Stimulated activated naive CD8-positive, alpha-beta T cell treated with anti-CD3 and anti-CD28 coated beads, Interleukin-15, Interleukin-2, amounts not matched to agents 100 ng/mL and 50 ng/mL, for 24 hours (primary cell): ENCODE results near the gene TLR8.

ENCODE experiments used
- H3K27ac Mint-ChIP-seq: one replicate; pipeline ENCODE4 v1.8.0; 2021; ENCODE audit warnings: mild to moderate bottlenecking, mixed read lengths
- H3K27me3 Mint-ChIP-seq: one replicate; pipeline ENCODE4 v1.8.0; 2021; ENCODE audit warnings: mixed read lengths
- H3K36me3 Mint-ChIP-seq: one replicate; pipeline ENCODE4 v1.8.0; 2021; ENCODE audit warnings: low read depth, mixed read lengths
- H3K4me1 Mint-ChIP-seq: one replicate; pipeline ENCODE4 v1.8.0; 2021; ENCODE audit warnings: low read depth, mixed read lengths
- H3K4me3 Mint-ChIP-seq: one replicate; pipeline ENCODE4 v1.8.0; 2021; ENCODE audit warnings: mild to moderate bottlenecking, mixed read lengths
- H3K9me3 Mint-ChIP-seq: one replicate; pipeline ENCODE4 v1.8.0; 2021; ENCODE audit warnings: mixed read lengths

Gene TLR8

DNA sequence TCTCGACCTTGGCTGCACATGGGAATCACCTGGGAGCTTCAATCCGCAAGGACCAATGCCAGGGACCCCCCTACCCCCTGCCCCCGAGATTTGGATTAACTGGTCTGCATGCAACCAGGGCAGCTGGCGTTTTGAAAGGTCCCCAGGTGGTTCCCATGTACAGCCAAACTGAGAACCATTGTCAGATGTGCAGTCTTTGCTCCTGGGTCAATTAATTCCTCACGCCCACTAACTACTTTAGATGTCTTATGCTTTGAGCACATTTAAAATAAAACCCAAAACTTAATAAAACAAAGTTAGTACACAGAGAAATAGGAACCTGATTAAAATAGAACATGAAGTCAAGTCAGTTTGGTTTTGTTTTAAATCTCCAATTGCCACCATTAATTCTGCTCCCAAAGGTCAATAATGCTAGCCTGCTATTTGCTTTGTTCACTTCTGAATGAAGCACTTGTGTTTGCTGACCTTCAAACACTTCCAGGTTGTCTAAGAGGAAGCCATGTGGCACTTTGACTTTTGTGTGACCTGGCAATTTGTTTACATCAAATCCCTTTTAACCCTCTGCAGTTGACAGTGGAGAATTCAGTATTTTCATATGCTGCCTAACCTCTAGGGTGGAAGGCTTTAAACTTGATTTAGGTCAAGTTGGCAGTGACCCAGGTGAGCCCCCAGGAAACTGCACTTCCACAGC, 41.3 kb downstream of the TLR8 start:
- no peaks in the 10 kb centered on the region for H3K36me3 Mint-ChIP-seq
- H3K9me3 Mint-ChIP-seq, result no peaks in the 10 kb centered on the region
- peaks cover 64% of the 10 kb centered on the region for H3K4me1 Mint-ChIP-seq
- peak overlapping the region; percentile 66 for H3K4me3 Mint-ChIP-seq
- H3K27ac Mint-ChIP-seq, result peak overlapping the region; percentile 96
- H3K27me3 Mint-ChIP-seq, result no peaks in the 10 kb centered on the region

DNA sequence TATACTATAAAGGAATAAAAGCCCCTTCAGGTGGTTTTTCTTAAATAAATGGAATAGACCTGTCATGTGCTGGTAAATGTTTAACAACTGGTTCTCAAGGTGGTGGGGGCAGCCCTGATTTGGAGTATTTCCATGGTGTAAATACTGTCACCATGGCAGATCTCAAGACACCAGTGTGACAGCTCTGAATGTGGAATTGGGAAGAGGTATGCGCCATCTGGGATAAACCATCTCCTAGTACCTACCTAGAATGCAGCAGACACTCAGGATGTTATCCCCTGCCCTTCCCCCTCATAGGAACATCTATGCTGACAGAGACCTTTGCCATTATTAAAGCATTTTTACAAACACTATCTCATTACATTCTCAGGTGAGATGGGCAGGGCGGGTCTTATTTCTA, 42.1 kb downstream of the TLR8 start:
- Mint-ChIP-seq H3K4me3 (peak overlapping the region; percentile 84), H3K27ac (peak overlapping the region; percentile 96), H3K4me1 (peaks cover 72% of the 10 kb centered on the region), H3K9me3 (no peaks in the 10 kb centered on the region), H3K27me3 (no peaks in the 10 kb centered on the region), H3K36me3 (no peaks in the 10 kb centered on the region)

DNA sequence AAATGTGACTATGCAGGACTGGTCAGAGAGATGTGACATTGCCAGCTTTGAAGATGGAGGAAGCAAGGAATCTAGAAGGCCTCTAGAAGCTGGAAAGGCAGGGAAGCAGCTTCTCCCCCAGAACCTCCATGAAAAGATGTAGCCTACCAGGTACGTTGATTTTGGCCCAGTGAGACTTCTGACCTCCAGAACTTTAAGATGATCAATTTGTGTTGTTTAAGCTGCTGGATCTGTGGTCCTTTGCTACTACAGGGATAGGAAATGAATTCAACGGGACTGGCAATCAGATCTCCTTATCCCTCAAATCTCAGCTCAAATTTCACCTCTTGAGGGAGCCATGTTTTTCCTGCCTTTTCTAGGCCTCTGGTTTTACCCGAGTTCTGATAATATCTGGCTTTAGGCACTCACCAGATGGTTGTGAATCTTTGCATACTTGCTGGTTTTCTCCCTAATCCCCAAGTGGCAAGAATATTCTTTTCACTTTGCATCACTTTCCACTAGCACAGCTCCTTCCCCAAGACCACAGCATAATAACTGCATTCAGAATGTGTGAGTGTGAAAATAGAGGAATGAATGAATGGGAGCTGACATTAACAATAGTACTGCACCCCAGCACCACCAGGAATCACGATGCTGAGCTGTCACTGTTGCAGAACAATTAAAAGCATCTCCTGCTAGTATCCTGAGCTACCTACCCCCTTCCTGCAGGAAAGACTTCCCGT, 42.9 kb downstream of the TLR8 start:
- Mint-ChIP-seq H3K27ac (peak overlapping the region; percentile 96), H3K36me3 (no peaks in the 10 kb centered on the region), H3K4me1 (peaks cover 81% of the 10 kb centered on the region), H3K27me3 (no peaks in the 10 kb centered on the region), H3K4me3 (peak overlapping the region; percentile 84), H3K9me3 (no peaks in the 10 kb centered on the region)

DNA sequence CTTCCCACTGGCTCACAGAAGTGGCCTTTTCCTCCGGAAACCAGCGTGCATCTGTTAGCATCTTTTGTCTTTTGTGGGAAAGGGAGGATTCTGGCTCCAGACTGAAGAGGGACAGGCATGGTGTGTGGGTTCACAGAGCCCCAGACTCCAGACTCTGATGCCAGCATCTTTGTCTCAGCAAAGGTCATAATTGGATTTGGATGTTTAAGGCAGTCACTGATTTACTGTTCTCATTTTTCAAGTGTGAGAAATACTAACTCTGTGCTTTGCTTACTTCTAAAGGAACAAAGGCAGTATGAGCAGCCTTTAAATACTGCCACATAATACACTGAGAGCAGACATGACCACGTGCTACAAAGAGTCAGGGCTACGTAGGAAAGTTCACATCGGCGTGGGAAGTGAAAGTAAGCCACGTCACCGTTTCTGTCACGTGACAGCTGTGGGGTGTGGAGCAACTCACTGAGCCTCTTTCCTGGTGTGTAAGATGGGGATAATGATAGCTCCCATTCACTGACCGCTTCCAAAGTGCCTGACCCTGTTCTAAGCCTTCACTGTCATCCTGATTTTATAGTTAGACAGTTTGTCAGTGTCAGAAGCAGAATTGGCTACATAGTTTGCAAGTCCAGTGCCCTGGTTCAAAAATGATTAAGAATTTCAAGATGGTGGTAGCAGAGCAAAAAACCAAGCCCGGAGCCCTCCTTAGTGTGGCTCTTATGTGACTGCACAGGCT, 43.7 kb downstream of the TLR8 start:
- no peaks in the 10 kb centered on the region for H3K36me3 Mint-ChIP-seq
- peaks cover 88% of the 10 kb centered on the region for H3K4me1 Mint-ChIP-seq
- peak overlapping the region; percentile 96 for H3K27ac Mint-ChIP-seq

DNA sequence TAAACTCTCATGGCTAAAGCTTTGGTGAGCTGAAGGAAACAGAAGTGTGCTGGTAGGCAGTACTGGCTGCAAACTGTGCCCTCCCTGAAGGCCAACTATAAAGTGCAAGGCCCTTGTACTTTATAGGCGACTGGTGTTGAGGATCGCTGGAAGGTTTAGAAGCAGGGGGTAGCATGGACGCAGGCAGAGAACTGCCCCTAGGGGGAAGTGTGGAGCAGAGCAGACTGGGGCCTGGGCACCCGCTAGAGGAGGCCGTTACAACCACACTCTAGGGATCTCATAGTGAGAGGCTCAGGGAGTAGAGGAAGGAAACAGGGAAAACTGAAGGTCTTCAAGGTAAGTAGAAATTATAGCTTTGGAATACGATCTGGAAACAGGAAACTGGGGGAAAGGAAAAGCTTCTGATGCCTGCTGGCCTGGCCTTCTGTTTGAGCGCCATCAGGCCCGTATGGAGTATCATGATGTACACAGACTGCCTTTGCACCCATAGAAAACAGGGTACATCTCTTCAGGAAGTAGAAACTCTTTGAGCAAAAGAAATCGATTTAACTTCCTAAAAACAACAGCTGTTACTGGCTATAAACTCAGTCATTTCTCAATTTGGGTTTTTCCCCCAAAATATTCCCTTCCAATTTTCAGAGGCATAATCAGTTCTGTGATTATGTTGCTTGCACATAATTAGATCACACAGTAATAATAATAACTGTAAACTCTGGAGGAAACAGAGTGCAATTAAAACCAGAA, 44.6 kb downstream of the TLR8 start:
- peak overlapping the region; percentile 96 for H3K27ac Mint-ChIP-seq
- H3K4me1 Mint-ChIP-seq, result peaks cover 92% of the 10 kb centered on the region
- no peaks in the 10 kb centered on the region for H3K9me3 Mint-ChIP-seq
- peak overlapping the region; percentile 84 for H3K4me3 Mint-ChIP-seq
- no peaks in the 10 kb centered on the region for H3K36me3 Mint-ChIP-seq
- H3K27me3 Mint-ChIP-seq, result no peaks in the 10 kb centered on the region

More for the DNA sequence above, 43.7 kb downstream of the TLR8 start:
- H3K27me3 Mint-ChIP-seq, result no peaks in the 10 kb centered on the region
- peak overlapping the region; percentile 84 for H3K4me3 Mint-ChIP-seq
- no peaks in the 10 kb centered on the region for H3K9me3 Mint-ChIP-seq

DNA sequence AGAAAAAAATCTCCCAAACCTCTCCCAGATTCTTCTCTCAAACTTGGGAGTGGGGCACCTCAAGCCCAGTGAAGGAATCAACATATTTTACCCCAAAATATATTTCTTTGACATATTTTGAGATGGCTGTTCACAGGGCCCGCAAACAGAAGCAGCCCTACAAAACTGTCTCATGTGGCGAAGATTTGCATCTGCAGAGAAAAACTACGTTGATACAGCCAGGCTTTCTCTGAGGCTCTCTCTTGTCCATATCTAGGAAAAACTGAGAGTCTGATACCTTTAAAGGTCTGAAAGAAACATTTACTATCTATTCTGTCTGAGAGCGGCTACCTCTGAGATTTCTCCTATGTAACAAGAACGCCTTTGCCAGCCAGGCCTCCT, 45.2 kb downstream of the TLR8 start:
- no peaks in the 10 kb centered on the region for H3K9me3 Mint-ChIP-seq
- H3K36me3 Mint-ChIP-seq, result no peaks in the 10 kb centered on the region

DNA sequence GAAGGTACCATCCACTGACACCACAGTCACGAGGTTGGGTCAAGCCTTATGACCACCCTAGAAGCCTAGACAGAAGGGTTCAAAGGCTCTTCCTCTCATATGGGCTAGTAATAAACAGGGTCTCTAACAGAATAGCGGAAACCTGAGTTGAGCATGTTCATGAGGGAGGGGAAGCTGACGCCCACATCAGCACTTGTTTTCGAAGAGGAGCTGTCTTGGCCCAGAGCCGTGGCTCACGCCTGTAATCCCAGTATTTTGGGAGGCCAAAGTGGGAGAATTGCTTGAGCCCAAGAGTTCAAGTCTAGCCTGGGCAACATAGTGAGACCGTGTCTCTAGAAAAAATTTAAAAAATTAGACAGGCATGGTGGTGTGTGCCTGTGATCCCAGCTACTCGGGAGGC, 47.0 kb downstream of the TLR8 start:
- no peaks in the 10 kb centered on the region for H3K36me3 Mint-ChIP-seq
- H3K4me3 Mint-ChIP-seq, result peak overlapping the region; percentile 85
- H3K27me3 Mint-ChIP-seq, result no peaks in the 10 kb centered on the region
- no peaks in the 10 kb centered on the region for H3K9me3 Mint-ChIP-seq
- peaks cover 87% of the 10 kb centered on the region for H3K4me1 Mint-ChIP-seq
- H3K27ac Mint-ChIP-seq, result peak overlapping the region; percentile 95

More for the DNA sequence above, 45.2 kb downstream of the TLR8 start:
- Mint-ChIP-seq H3K4me3 (peak overlapping the region; percentile 84), H3K27me3 (no peaks in the 10 kb centered on the region), H3K4me1 (peaks cover 92% of the 10 kb centered on the region), H3K27ac (peak overlapping the region; percentile 96)

DNA sequence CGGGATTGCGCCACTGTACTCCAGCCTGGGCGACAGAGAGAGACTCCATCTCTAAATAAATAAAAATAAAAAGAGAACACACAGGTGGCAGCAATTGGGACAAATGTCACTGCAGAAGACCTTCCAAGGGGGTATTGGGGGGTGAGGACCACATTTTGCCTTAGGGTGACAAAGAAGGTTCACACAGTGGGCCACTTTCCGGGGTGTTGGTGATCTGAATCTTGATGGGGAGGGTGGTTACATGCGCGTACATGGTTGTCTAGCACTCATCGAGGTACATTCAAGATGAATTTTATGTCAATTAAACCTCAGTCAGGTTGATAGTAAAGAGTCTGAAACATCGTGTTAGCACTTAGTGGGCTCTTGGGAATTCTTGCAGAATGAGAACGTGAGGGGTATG, 48.0 kb downstream of the TLR8 start:
- H3K4me3 Mint-ChIP-seq, result peak overlapping the region; percentile 85

DNA sequence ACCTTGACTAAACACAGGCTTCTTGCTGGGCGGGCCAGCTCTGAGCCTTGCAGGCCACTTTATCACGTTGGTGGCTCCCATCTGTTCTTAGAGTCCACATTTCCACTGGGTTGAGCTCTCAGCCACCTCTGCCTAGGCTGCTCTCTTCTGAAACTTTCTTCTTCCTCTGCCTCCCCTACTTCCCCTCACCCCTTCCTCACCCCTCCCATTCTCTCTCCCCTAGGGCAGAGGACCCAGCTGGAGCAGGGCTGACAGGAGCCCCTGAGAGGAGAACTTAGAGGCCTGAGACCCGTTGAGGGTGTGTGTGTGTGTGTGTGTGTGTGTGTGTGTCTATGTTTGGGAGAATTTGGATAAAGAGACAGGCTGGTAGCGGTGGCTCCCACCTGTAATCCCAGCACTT, 48.6 kb downstream of the TLR8 start:
- no peaks in the 10 kb centered on the region for H3K27me3 Mint-ChIP-seq
- H3K27ac Mint-ChIP-seq, result peak overlapping the region; percentile 95
- peak overlapping the region; percentile 85 for H3K4me3 Mint-ChIP-seq
- H3K36me3 Mint-ChIP-seq, result no peaks in the 10 kb centered on the region
- no peaks in the 10 kb centered on the region for H3K9me3 Mint-ChIP-seq
- H3K4me1 Mint-ChIP-seq, result peaks cover 83% of the 10 kb centered on the region

More for the DNA sequence above, 48.0 kb downstream of the TLR8 start:
- Mint-ChIP-seq H3K27ac (peak overlapping the region; percentile 95), H3K27me3 (no peaks in the 10 kb centered on the region), H3K4me1 (peaks cover 83% of the 10 kb centered on the region), H3K9me3 (no peaks in the 10 kb centered on the region), H3K36me3 (no peaks in the 10 kb centered on the region)

DNA sequence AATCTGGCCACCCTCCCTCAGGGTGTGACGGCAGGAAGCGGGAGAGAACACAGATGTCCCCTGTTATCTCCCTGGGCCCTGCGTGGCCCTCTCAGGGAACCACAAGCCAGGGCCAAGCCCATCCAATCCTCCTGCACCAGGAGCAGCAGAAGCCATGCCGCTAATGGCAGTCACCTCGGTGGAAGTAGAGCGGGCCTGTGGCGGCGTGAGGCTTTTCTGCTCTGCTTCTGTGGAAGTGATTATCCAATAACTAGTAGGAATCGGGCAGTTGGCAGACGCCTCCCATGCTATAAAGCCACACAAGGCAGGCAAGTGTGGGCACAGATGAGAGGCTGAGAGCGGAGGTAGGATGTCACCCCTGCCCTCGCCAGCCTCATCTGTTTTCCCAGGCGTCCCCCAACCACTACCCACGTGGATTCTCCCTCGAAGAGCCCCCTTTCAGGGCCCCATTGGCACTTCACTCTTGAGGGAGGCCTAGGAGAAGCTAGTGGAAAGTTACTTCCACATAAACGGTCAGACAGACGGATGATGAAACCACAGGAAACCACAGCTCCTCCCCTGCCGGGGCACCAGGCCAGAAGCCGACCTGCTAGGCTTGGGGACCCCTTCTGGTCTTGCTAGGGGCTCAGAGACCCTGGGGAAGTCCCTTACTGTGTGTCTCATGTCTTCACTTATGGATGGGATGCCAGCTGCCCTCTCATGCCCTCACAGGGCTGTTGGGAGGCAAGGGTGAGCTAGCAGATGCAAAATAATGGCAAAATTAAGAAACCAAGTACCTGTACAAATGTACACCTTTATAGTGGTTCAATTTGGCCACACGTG, 49.7 kb downstream of the TLR8 start:
- peak overlapping the region; percentile 85 for H3K4me3 Mint-ChIP-seq
- peaks cover 83% of the 10 kb centered on the region for H3K4me1 Mint-ChIP-seq
- H3K36me3 Mint-ChIP-seq, result no peaks in the 10 kb centered on the region
- no peaks in the 10 kb centered on the region for H3K27me3 Mint-ChIP-seq
- peak overlapping the region; percentile 96 for H3K27ac Mint-ChIP-seq
- H3K9me3 Mint-ChIP-seq, result no peaks in the 10 kb centered on the region

DNA sequence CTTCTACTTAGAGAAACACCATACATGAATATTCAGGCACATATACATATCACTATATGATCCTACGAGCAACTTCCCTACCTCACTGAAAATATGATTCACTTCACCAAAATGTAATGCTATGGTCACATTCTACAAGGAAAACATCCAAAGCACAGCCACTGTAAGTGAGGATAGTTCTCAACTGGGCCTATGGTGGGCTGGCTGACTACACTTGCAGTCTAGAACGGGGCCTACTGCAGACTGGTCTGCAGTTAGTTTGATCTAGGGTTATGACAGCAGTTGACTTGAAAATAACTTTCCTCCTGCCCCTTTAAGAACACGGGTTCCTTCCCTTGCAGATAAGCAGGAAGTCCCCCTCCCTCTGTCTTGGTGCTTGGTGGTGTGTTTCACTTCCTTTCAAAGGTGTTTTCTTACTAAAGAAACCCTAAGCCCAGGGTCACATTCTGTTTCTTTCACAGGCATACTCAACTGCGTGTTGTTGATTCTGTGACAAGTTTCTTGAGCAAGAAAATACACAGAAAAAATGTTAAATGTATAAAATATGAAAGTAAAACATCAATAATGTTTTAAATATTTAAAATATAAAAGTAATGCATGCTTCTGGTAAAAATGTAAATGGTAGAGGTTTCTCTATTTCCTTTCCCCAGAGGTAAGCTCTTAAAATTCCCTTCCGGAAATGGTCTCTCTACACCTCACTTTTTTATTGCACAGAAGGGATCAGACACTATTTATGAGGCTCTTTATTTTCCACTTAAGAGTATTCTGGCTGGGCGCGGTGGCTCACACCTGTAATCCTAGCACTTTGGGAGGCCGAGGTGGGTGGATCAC, 50.5 kb downstream of the TLR8 start:
- H3K4me3 Mint-ChIP-seq, result peak overlapping the region; percentile 85
- peak overlapping the region; percentile 96 for H3K27ac Mint-ChIP-seq
- H3K9me3 Mint-ChIP-seq, result no peaks in the 10 kb centered on the region
- peaks cover 4% of the 10 kb centered on the region for H3K36me3 Mint-ChIP-seq
- no peaks in the 10 kb centered on the region for H3K27me3 Mint-ChIP-seq
- H3K4me1 Mint-ChIP-seq, result peaks cover 83% of the 10 kb centered on the region

DNA sequence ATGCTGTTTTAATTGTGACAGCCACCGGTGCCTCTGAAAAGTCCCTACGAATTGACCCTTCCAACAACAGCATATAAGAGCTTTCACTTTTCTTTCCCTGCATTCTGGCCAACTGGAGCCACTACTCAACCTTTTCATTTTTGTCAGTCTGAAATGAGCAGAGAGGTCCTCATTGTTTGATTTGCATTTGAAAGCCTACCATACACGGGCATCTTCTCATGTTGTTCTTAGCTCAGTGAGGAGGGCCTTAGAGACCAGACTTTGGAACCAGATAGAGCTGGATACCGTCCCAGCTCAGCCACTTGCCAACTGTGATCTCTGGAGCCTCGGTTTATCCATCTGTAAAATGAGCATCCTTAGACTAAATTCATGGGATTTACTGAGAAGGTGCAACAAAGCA, 51.6 kb downstream of the TLR8 start:
- peak overlapping the region; percentile 96 for H3K27ac Mint-ChIP-seq
- peaks cover 78% of the 10 kb centered on the region for H3K4me1 Mint-ChIP-seq
- peaks cover 4% of the 10 kb centered on the region for H3K36me3 Mint-ChIP-seq
- no peaks in the 10 kb centered on the region for H3K27me3 Mint-ChIP-seq
- H3K4me3 Mint-ChIP-seq, result peak overlapping the region; percentile 85
- no peaks in the 10 kb centered on the region for H3K9me3 Mint-ChIP-seq

DNA sequence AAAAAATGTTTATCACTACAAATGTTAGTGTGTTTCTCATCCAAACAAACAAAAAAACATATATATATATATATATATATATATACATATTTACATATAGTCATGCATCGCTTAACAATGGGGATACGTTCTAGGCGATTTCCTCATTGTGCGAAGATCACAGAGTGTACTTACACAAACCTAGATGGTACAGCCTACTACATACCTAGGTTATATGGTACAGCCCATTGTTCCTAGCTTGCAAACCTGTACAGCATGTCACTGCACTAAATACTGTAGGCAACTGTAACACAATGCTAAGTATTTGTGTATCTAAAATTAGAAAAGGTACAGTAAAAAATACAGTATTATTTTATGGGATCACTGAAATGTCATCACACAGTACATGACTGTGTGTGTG, 52.0 kb downstream of the TLR8 start:
- no peaks in the 10 kb centered on the region for H3K27me3 Mint-ChIP-seq
- H3K9me3 Mint-ChIP-seq, result no peaks in the 10 kb centered on the region
- H3K4me1 Mint-ChIP-seq, result peaks cover 74% of the 10 kb centered on the region
- H3K27ac Mint-ChIP-seq, result no peak overlapping the region
- H3K4me3 Mint-ChIP-seq, result no peak overlapping the region
- H3K36me3 Mint-ChIP-seq, result peaks cover 4% of the 10 kb centered on the region
